H9 (cell line): ENCODE data around the gene SERPINB2. TPM values are rescaled to one million over a fixed set of nuclear protein-coding genes. Genes with fewer than 3 reads are reported as not detected.

Experiments used
- DNase-seq: peaks from one replicate; pipeline ENCODE4 v3.0.0-alpha.2; 2017
- H2AFZ ChIP-seq: one replicate; pipeline ENCODE4 v1.6.1; 2013; ENCODE audit warnings: mild to moderate bottlenecking, low read length, control low read depth, moderate library complexity
- H2AK5ac ChIP-seq: 2 replicates; pipeline ENCODE4 v1.6.1; 2013; ENCODE audit warnings: low read length, control low read depth, mixed read lengths; ENCODE audit not compliant: insufficient read length
- H2BK120ac ChIP-seq: one replicate; pipeline ENCODE4 v1.6.1; 2013; ENCODE audit warnings: low read depth, mild to moderate bottlenecking, low read length, control low read depth, inconsistent platforms; ENCODE audit not compliant: poor library complexity, severe bottlenecking
- H2BK12ac ChIP-seq: 2 replicates; pipeline ENCODE4 v1.6.1; 2013; ENCODE audit warnings: low read length, control low read depth, mixed read lengths, low read depth; ENCODE audit not compliant: insufficient read length
- H2BK15ac ChIP-seq: 2 replicates; pipeline ENCODE4 v1.6.1; 2013; ENCODE audit warnings: low read depth, low read length, control low read depth
- H2BK20ac ChIP-seq: one replicate; pipeline ENCODE4 v1.6.1; 2013; ENCODE audit warnings: low read depth, mild to moderate bottlenecking, low read length, control low read depth, inconsistent platforms; ENCODE audit not compliant: poor library complexity, severe bottlenecking
- H2BK5ac ChIP-seq: 2 replicates; pipeline ENCODE4 v1.6.1; 2013; ENCODE audit warnings: low read length, control low read depth, mixed read lengths; ENCODE audit not compliant: insufficient read length
- H3K14ac ChIP-seq: 2 replicates; pipeline ENCODE4 v1.6.1; 2013; ENCODE audit warnings: low read length, control low read depth; ENCODE audit not compliant: insufficient read depth
- H3K18ac ChIP-seq: 2 replicates; pipeline ENCODE4 v1.6.1; 2013; ENCODE audit warnings: low read depth, mild to moderate bottlenecking, mixed read lengths, low read length, control low read depth; ENCODE audit not compliant: insufficient read length
- H3K23ac ChIP-seq: 2 replicates; pipeline ENCODE4 v1.6.1; 2013; ENCODE audit warnings: low read length, control low read depth, mixed read lengths, low read depth; ENCODE audit not compliant: insufficient read length
- H3K23me2 ChIP-seq: 2 replicates; pipeline ENCODE4 v1.6.1; 2013; ENCODE audit warnings: low read depth, mild to moderate bottlenecking, mixed read lengths, low read length, control low read depth; ENCODE audit not compliant: insufficient read length, poor library complexity, severe bottlenecking
- H3K27ac ChIP-seq: 2 replicates; pipeline ENCODE4 v1.5.1; 2013; ENCODE audit warnings: low read length, control low read depth, mixed read lengths, low read depth; ENCODE audit not compliant: insufficient read length
- H3K27me3 ChIP-seq: 2 replicates; pipeline ENCODE4 v1.6.1; 2013; ENCODE audit warnings: low read length, control low read depth, inconsistent platforms; ENCODE audit not compliant: insufficient read depth
- H3K4ac ChIP-seq: 2 replicates; pipeline ENCODE4 v1.6.1; 2013; ENCODE audit warnings: low read depth, mild to moderate bottlenecking, control low read depth, inconsistent platforms, low read length, moderate library complexity
- H3K4me1 ChIP-seq: 2 replicates; pipeline ENCODE4 v1.6.1; 2013; ENCODE audit warnings: low read length, control low read depth, inconsistent platforms; ENCODE audit not compliant: insufficient read depth
- H3K4me2 ChIP-seq: 2 replicates; pipeline ENCODE4 v1.6.1; 2013; ENCODE audit warnings: low read length, control low read depth, mixed read lengths; ENCODE audit not compliant: insufficient read length, insufficient read depth
- H3K56ac ChIP-seq: 2 replicates; pipeline ENCODE4 v1.6.1; 2013; ENCODE audit warnings: low read depth, mild to moderate bottlenecking, mixed read lengths, low read length, control low read depth; ENCODE audit not compliant: insufficient read length
- H3K79me1 ChIP-seq: 2 replicates; pipeline ENCODE4 v1.6.1; 2013; ENCODE audit warnings: low read depth, mild to moderate bottlenecking, moderate library complexity, low read length, control low read depth, inconsistent platforms; ENCODE audit not compliant: insufficient read depth, poor library complexity, severe bottlenecking
- H3K79me2 ChIP-seq: 2 replicates; pipeline ENCODE4 v1.6.1; 2013; ENCODE audit warnings: low read length, control low read depth, inconsistent platforms; ENCODE audit not compliant: insufficient read depth
- H3K9ac ChIP-seq: 2 replicates; pipeline ENCODE4 v1.6.1; 2013; ENCODE audit warnings: low read length, control low read depth, mixed read lengths; ENCODE audit not compliant: insufficient read length; ENCODE audit errors: extremely low read depth
- H3K9me3 ChIP-seq: one replicate; pipeline ENCODE4 v1.6.1; 2013; ENCODE audit warnings: low read depth, low read length, inconsistent platforms; ENCODE audit not compliant: control insufficient read depth
- H3T11ph ChIP-seq: one replicate; pipeline ENCODE4 v1.6.1; 2013; ENCODE audit warnings: mild to moderate bottlenecking, low read length, control low read depth, inconsistent platforms
- H4K20me1 ChIP-seq: one replicate; pipeline ENCODE4 v1.6.1; 2013; ENCODE audit not compliant: control insufficient read depth, insufficient read length, insufficient read depth
- H4K5ac ChIP-seq: 2 replicates; pipeline ENCODE4 v1.6.1; 2013; ENCODE audit warnings: low read depth, mild to moderate bottlenecking, mixed read lengths, low read length, control low read depth; ENCODE audit not compliant: insufficient read length
- H4K8ac ChIP-seq: replicated peaks from 2 replicates; pipeline ENCODE4 v1.6.1; 2013; ENCODE audit warnings: low read length, control low read depth, mixed read lengths, low read depth; ENCODE audit not compliant: insufficient read length
- H4K91ac ChIP-seq: 2 replicates; pipeline ENCODE4 v1.6.1; 2013; ENCODE audit warnings: low read depth, mild to moderate bottlenecking, moderate library complexity, mixed read lengths, low read length, control low read depth; ENCODE audit not compliant: insufficient read length
- H3K27ac Mint-ChIP-seq, 3 experiments: 2 replicates in 2 of 3; 3 replicates in 1 of 3; pipeline ENCODE4 v1.8.0; 2020 to 2021; ENCODE audit warnings: mixed read lengths in 3 of 3, mild to moderate bottlenecking in 1 of 3, moderate library complexity in 1 of 3
- H3K27me3 Mint-ChIP-seq: 2 replicates; pipeline ENCODE4 v1.8.0; 2021; ENCODE audit warnings: low read depth, mild to moderate bottlenecking, moderate library complexity, mixed read lengths
- H3K36me3 Mint-ChIP-seq, 3 experiments: 2 replicates in 2 of 3; 3 replicates in 1 of 3; pipeline ENCODE4 v1.8.0; 2020 to 2021; ENCODE audit warnings: low read depth in 3 of 3, mixed read lengths in 3 of 3; ENCODE audit not compliant: insufficient read depth in 1 of 3
- H3K4me1 Mint-ChIP-seq, 2 experiments: 2 replicates each; pipeline ENCODE4 v1.8.0; 2020; ENCODE audit warnings: mixed read lengths in 2 of 2
- H3K4me3 Mint-ChIP-seq, 2 experiments: 2 replicates in 1 of 2; 3 replicates in 1 of 2; pipeline ENCODE4 v1.8.0; 2020 to 2021; ENCODE audit warnings: mild to moderate bottlenecking in 2 of 2, mixed read lengths in 2 of 2, moderate library complexity in 1 of 2
- H3K9me3 Mint-ChIP-seq, 2 experiments: 2 replicates in 1 of 2; 3 replicates in 1 of 2; pipeline ENCODE4 v1.8.0; 2020; ENCODE audit warnings: mild to moderate bottlenecking in 2 of 2, mixed read lengths in 2 of 2, moderate library complexity in 1 of 2
- CTCF ChIP-seq: fragments of 200-600 bp; sonication (generic); conservative IDR thresholded peaks from 3 replicates; pipeline ENCODE4 v1.8.0; 2021; ENCODE audit warnings: antibody characterized with exemption, mild to moderate bottlenecking
- WGBS: extraction: QIAGEN DNeasy Blood & Tissue Kit; methylation state at CpG from one replicate; pipeline ENCODE4 v1.1.7; 2013; ENCODE audit warnings: missing lambda C conversion rate, low lambda C conversion rate, mixed read lengths; ENCODE audit not compliant: insufficient read length; ENCODE audit errors: extremely low coverage; 5-methylcytosine and 5-hydroxymethylcytosine counted together
- total RNA-seq: library from RNA; stranded (reverse); gene quantifications from 2 replicates; pipeline ENCODE4 v1.2.1, GENCODE V29; 2021

Gene SERPINB2
- total RNA-seq, 1 experiment from 2014 or later = not detected

DNA sequence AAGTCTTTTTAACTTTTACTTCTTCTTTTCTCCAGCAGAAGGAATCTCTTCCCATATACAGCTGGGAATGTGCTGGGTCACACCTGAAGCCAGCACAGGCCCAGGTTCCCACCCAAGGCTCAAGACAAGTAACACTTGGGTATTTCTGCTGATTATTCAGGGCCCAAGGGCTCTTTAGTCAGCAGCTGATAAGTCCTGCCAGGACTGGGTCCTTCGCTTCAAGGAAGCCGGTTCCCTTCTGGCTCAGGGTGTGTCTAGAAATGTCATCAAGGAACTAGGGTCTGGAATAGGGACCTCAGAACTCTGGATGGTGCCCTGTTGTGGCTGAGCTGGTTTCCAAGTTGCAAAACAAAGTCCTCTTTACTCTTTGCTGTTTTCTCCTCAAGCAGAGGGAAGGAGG, 27.0 kb upstream of the SERPINB2 start:
- Histone ChIP-seq H3K23ac (no peak overlapping the region), H3K27ac (no peak overlapping the region), H4K8ac (no peak overlapping the region), H4K91ac (no peak overlapping the region), H3K79me2 (no peaks in the 10 kb centered on the region), H3K9me3 (no peaks in the 10 kb centered on the region), H3K27me3 (no peaks in the 10 kb centered on the region), H3K4me1 (no peaks in the 10 kb centered on the region), H2BK20ac (no peak overlapping the region), H3K9ac (no peak overlapping the region), H3K4ac (no peak overlapping the region), H2BK120ac (no peak overlapping the region), H3K18ac (no peak overlapping the region), H4K5ac (no peak overlapping the region), H3T11ph (no peak overlapping the region), H2BK15ac (no peak overlapping the region), H3K23me2 (no peaks in the 10 kb centered on the region), H2BK5ac (no peak overlapping the region), H3K56ac (no peak overlapping the region), H3K79me1 (no peaks in the 10 kb centered on the region), H3K4me2 (no peak overlapping the region), H2BK12ac (no peak overlapping the region), H2AFZ (no peak overlapping the region), H4K20me1 (no peaks in the 10 kb centered on the region), H3K14ac (no peak overlapping the region), H2AK5ac (no peak overlapping the region)
- H3K36me3 Mint-ChIP-seq = no peaks in the 10 kb centered on the region
- no peaks in the 10 kb centered on the region for H3K27me3 Mint-ChIP-seq
- H3K27ac Mint-ChIP-seq = no peak overlapping the region
- H3K9me3 Mint-ChIP-seq = peaks cover 0 to 2% of the 10 kb centered on the region in 2 experiments; a peak in 1 of 5 replicates
- no peak for DNase-seq
- no peak for TF ChIP-seq CTCF
- H3K4me3 Mint-ChIP-seq = no peak overlapping the region
- WGBS = no CpG with 5 or more reads among the region's 2 CpGs
- no peaks in the 10 kb centered on the region for H3K4me1 Mint-ChIP-seq
